ENCODE results near the gene PVR.
"Not testable (repeated sequence)": the region's sequence is repeated elsewhere in the genome, so short reads cannot be mapped to it uniquely, and the experiment has no call there.

The PVR gene

DNA sequence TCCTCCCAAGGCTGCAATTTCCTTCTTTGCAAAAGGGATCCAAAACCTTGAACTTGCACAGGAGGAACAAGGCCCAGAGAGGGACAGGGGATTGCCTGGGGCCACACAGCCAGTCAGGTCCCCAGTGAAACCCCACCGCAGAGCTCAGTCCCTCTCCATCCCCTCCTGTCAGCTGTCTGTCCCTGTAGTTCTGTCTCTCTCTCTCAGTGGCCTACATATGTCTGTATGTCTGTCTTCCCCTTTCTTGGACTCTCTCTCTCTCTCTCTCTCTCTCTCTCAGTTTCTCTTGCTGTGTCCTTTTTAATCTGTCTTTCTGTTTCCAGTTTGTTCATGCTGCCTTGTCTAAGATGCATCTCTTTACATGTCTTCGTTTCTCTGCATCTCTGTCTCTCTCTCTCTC, 39.1 kb downstream of the PVR start:
- DNase-seq (ENCODE audit: low read depth) = no peak

DNA sequence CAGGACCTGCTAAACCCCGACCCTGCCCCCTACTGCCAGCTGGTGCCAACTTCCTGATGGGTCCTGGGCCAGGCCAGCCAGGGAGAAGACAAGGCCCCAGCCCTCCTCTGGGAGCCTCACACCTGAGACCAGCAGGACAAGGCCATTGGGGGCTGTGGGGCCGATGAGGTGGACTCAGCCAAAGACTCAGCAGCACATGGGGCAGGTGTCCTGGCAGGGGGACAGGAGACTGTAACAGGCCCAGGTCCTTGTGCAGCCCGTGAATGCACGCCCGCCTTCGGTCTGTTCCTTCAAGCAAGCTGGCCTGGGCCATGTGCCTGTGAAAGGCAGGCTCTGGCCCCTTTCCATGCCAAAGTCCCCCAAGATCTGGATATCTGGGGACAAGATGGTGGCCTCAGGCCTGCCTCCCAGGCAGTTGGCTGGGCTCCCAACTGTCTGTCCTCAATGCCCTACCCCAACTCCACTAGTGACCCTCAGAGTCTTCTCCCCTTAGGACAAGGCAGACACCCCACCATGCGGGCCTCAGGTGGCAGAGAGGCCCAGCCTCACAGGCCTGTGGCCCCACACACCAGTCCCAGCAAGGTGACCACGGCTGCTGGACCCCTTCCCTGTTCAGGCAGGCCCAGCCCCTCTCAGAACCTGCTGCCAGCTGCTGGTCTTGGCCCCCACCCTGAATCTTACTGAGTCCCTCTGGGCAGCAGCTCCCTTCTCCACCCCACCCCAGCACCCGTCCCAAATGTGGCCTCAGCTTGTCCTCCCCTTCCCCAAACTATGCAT, 39.9 kb downstream of the PVR start:
- no peak for DNase-seq (ENCODE audit: low read depth)
- no peak overlapping the region for H3K4me3 ChIP-seq (ENCODE audit: low read depth, low read length)
- TF ChIP-seq, protein P1, sequence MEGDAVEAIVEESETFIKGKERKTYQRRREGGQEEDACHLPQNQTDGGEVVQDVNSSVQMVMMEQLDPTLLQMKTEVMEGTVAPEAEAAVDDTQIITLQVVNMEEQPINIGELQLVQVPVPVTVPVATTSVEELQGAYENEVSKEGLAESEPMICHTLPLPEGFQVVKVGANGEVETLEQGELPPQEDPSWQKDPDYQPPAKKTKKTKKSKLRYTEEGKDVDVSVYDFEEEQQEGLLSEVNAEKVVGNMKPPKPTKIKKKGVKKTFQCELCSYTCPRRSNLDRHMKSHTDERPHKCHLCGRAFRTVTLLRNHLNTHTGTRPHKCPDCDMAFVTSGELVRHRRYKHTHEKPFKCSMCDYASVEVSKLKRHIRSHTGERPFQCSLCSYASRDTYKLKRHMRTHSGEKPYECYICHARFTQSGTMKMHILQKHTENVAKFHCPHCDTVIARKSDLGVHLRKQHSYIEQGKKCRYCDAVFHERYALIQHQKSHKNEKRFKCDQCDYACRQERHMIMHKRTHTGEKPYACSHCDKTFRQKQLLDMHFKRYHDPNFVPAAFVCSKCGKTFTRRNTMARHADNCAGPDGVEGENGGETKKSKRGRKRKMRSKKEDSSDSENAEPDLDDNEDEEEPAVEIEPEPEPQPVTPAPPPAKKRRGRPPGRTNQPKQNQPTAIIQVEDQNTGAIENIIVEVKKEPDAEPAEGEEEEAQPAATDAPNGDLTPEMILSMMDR (IDR thresholded peaks at IDR 0.05; ENCODE audit: control insufficient read depth, extremely low read depth, insufficient read depth) = no peak

More for the DNA sequence above, 39.1 kb downstream of the PVR start:
- TF ChIP-seq, protein P1 (IDR thresholded peaks at IDR 0.05; ENCODE audit: control insufficient read depth, extremely low read depth, insufficient read depth) = no peak
- no peak overlapping the region for H3K4me3 ChIP-seq (ENCODE audit: low read depth, low read length)

DNA sequence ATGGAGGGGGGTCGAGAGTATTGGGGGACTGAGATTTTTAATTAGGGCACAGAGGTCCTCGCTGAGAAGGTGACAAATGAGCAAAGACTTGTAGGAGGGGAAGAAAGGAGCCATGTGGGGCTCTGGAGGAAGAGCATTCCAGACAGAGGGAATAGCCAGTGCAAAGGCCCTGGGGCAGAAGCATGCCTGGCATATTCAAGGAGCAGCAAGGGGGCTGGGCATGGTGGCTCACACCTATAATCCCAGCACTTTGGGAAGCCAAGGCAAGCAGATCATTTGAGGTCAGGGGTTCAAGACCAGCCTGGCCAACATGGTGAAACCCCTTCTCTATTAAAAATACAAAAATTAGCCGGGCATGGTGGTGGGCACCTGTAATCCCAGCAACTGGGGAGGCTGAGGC, 40.7 kb downstream of the PVR start:
- not testable (repeated sequence) for H3K4me3 ChIP-seq (ENCODE audit: low read depth, low read length); DNase-seq (ENCODE audit: low read depth)

DNA sequence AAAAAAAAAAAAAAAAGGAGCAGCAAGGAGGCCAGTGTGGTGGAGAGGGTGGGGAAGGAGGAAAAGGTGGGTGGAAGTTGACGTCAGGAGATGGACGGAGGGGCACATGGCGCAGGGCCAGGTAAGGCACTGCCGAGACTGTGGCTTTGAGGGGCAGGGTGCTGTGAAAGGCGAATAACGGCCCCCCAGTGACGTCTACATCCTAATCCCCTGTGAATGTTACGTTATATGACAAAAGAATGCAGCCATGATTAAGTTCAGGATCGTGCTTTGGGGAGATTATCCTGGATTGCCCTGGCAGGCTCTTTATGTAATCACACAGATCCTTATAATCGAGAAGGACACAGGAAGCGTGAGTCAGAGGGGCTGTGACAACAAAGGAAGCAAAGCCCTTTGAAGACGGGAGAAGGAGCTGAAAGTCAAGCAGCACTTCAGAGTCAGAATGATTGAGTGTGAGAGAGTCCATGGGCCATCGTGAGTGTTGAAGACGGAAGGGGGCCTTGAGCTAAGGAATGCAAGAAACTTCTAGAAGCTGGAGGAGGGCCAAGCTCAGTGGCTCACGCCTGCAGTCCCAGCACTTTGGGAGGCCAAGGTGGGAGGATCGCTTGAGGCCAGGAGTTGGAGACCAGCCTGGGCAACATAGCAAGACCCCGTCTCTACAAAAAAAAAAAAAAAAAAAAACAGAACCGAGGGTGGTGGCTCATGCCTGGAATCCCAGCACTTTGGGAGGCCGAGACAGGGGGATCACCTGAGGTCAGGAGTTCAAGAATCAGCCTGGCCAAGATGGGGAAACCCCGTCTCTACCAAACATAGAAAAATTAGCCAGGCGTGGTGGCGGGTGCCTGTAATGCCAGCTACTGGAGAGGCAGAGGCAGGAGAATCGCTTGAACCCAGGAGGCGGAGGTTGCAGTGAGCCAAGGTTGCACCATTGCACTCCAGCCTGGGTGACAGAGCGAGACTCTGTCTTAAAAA, 41.5 kb downstream of the PVR start:
- no peak overlapping the region for H3K4me3 ChIP-seq (ENCODE audit: low read depth, low read length)
- TF ChIP-seq, protein P1 (IDR thresholded peaks at IDR 0.05; ENCODE audit: control insufficient read depth, extremely low read depth, insufficient read depth) = no peak
- DNase-seq (ENCODE audit: low read depth) = no peak

DNA sequence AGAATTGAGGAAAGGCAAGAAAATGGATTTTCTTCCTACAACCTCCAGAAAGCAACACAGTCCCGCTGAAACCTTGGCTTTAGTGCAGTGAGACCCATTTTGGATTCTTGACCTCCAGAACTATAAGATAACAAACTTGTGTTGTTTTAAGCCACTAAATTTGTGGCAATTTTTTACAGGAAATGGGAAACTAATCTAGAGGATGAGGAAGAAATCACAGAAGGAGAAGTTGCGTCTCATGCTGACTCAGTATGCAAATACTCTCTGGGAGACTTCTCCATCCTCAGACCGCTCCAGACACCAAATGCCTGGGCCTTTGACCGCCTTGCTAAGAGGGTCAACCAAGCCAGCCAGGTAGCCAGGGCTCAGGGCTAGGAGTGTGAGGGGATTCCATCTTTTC, 42.2 kb downstream of the PVR start:
- TF ChIP-seq, protein P1 (IDR thresholded peaks at IDR 0.05; ENCODE audit: control insufficient read depth, extremely low read depth, insufficient read depth) = no peak
- H3K4me3 ChIP-seq (ENCODE audit: low read depth, low read length) = no peak overlapping the region
- no peak for DNase-seq (ENCODE audit: low read depth)

DNA sequence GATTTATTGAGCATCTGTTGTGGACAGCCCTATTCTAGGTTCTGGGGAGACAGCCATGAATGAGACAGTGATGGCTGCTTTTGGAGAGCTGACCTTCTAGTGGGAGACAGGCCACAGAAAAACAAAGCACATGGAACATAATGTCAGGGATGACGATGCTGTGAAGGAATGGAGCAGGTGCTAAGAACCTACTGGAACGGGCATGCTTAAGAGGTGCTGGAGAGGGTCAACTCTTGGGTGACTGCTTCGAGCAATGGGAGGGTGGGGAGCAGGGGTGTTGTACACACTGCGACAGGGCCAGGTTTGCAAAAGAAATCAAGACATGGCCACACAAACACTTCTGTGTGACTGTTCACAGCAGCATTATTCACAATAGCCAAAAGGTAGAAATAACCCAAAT, 43.2 kb downstream of the PVR start:
- TF ChIP-seq, protein P1 (IDR thresholded peaks at IDR 0.05; ENCODE audit: control insufficient read depth, extremely low read depth, insufficient read depth) = no peak
- no peak overlapping the region for H3K4me3 ChIP-seq (ENCODE audit: low read depth, low read length)
- no peak for DNase-seq (ENCODE audit: low read depth)

DNA sequence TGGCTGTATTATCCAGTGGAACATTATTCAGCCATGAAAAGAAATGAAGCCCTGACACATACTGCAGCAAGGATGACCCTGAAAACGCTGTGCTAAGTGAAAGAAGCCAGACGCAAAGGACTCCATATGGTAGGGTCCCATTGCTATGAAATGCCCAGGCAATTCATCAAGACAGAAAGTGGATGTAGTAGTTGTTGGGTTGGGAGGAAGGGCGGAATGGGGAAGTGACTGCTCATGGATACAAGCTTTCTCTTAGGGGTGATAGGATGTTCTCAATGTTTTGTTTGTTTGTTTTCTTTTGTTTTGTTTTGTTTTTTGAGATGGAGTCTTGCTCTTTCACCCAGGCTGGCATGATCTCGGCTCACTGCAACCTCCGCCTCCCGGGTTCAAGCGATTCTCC, 44.2 kb downstream of the PVR start:
- TF ChIP-seq, protein P1 (IDR thresholded peaks at IDR 0.05; ENCODE audit: control insufficient read depth, extremely low read depth, insufficient read depth) = no peak
- H3K4me3 ChIP-seq (ENCODE audit: low read depth, low read length) = no peak overlapping the region
- DNase-seq (ENCODE audit: low read depth) = no peak
